ENCODE results near the gene OR10G8.

DNA sequence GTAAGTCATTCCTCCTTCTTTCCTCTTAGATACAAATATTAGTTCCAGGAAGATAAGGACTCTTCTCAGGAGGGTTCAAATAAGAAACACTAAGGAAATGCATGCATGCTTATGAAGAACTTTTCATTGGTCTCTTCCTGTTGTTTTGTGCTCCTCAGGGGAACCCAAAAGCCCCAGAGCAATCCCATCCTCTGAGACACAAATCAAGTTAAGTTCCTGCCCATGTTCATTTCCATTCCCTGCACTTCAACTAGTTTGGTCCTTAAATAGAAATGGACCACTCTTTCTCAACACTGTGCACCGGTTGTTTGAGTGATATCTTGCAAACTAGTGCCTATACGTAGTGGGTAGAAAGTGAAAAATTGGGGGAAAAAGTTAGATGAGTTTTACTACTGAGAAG, 13.9 kb upstream of the OR10G8 start, which contains the start of gene OR10G4:
- TF ChIP-seq, protein P1, sequence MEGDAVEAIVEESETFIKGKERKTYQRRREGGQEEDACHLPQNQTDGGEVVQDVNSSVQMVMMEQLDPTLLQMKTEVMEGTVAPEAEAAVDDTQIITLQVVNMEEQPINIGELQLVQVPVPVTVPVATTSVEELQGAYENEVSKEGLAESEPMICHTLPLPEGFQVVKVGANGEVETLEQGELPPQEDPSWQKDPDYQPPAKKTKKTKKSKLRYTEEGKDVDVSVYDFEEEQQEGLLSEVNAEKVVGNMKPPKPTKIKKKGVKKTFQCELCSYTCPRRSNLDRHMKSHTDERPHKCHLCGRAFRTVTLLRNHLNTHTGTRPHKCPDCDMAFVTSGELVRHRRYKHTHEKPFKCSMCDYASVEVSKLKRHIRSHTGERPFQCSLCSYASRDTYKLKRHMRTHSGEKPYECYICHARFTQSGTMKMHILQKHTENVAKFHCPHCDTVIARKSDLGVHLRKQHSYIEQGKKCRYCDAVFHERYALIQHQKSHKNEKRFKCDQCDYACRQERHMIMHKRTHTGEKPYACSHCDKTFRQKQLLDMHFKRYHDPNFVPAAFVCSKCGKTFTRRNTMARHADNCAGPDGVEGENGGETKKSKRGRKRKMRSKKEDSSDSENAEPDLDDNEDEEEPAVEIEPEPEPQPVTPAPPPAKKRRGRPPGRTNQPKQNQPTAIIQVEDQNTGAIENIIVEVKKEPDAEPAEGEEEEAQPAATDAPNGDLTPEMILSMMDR (IDR thresholded peaks at IDR 0.05; ENCODE audit: poor library complexity): no peak
- no peak for TF ChIP-seq EZH2phosphoT487 (IDR thresholded peaks at IDR 0.05; ENCODE audit: low read depth, severe bottlenecking, unreplicated experiment)
- no peak for TF ChIP-seq EZH2 (IDR thresholded peaks at IDR 0.05; ENCODE audit: borderline replicate concordance)

All from hepatocyte (in vitro differentiated cells).